Stimulated activated CD4-positive, alpha-beta T cell treated with anti-CD3 and anti-CD28 coated beads, TNF-alpha, amount 100 ng/mL, for 48 hours (primary cell): Measurements from ENCODE around the gene CALD1.
A peak's percentile ranks its signal among the peaks of the same experiment; 100 is the strongest.

Experiments
- DNase-seq, 3 donors: peaks; one replicate each; pipeline ENCODE4 v3.0.0-alpha.2; 2020; ENCODE audit warnings: low read depth in 3 of 3

The CALD1 gene

GRCh38 chr7:134859783-134860182 lies 80.3 kb downstream of the CALD1 start:
- DNase-seq = no peak

DNA sequence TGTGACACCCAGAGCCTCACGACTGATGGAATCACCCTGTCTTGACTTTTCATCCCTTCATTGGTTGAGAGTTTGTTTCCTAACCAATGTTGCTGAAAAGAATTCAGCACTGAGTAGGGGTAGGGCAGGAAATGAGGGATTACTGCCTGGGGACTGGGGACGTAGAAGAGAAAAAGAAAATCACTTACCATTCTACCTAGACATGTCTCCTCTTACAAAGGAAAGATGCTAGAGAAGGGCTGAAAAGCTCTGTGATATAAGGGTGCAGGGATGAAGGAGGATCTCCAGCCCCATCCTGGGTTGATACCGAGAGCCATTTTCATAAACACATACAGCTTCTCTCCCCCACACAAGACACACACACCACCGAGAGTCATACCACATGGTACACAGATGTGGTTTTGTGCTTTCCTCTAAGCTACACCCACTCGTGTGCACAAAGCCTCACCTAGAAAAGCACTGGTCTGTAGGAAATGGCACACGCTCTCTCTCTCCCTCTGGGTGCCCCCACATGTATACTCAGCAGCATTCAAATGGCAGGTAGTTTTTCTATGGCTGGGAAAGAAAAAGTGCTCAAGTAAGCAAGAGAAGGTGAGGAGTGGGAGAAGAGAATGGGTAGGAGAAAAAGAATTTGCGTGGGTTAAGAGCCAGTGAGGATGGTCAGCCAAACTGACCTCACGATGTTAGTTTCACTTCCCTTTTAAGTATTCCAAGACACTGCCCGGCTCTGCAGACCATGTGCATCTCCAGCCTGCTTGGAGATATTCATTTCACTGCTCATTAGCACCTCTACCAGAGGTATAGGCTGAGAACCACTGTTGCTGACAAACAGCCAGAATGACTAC lies 85.8 kb downstream of the CALD1 start:
- DNase-seq = peak in 2 of 3 donors; percentile 2 to 14

DNA sequence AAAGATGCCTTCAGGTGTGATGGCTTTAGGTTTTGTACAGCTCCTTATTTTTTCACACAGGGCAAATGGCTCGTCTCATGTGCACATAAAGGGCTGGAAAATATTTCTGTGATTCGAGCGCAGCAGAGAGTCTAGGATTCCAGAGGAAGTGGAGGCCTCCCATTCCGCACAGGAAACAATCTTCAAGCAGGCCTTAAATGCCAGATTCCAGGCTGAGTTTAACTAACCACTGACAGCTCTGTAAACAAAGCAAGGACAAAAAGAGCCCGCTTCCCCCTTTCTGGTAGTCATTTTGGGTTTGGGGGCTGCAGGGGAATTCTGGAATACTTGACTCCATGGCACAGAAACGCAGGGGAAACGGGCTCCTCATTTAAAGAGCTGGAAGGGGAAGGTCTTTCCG lies 87.2 kb downstream of the CALD1 start:
- DNase-seq = no peak

DNA sequence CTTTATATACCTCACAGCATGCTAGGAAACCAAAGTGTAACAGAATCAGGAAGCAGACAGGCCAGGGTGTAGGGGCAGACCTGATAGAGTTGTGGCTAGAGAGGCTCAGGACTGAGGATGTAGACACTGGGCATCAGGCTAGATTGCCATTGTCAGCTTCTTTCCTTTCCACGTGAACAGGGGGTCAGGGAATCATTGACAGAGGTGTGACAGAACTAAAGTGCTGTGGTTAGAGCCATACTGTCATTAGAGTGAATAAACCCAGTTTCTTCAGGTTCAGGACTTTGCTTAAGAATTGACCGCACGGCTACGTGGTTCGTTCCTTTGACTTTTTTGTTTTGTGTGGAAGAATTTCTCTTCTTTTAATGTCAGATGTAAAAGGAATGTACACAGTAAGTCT lies 90.7 kb downstream of the CALD1 start:
- DNase-seq = no peak

DNA sequence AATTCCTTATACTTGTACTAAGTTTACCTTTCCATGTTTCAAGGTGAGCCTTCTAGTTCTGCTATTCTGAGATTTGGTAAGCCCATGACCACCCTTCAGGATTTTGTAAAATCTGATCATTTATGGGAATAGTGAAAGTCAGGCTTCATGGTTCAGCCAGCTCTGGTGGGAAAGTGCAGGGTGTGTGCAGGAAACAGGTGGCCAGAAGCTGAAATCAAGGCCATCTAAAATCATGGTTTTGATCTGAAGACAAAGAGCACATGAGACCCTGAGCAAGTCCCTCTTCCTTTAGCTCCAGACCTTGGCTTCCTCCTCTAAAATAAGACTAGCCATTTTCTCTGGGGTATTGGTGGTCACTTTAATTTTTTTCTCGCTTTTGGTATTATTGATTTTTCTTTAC lies 91.3 kb downstream of the CALD1 start:
- DNase-seq = no peak

DNA sequence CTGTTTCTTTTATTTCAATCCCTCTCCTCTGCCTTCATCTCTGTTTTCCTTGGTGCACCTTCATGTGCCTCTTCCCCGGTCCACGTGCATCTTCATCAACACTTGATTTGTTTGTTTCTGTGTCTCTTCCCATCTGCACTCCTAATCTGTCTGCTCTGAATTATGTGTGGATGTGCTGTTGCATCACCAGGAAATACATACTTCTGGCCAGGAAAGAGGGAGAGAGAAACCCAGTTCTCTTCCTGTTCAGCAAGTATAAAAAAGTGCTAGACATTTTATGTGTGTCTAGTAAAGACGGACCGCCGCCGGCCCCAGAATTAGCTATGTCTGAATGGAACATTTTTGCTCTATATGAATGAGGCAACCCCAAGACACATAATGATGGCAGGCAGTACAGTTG lies 93.8 kb downstream of the CALD1 start:
- no peak for DNase-seq

DNA sequence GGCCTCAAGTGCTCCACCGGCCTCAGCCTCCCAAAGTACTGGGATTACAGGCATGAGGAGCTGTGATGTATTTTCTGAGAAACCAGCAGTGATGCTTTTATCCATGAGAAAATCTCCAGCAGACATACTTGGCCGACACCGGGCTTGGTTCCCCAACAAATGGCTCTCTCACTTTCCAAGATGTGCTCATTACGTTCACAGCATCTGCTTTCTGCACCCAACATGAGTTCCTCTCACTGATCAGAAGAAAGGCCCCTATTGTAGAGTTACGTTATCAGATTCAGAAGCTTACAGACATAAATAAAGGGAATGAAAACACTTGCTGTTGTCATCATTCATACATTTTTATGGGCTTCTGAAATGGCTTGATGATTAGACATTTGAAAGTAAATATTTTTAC lies 95.0 kb downstream of the CALD1 start:
- no peak for DNase-seq

- no peak for DNase-seq
Measured at GRCh38 chr7:134875867-134876266, 96.4 kb downstream of the CALD1 start.

DNA sequence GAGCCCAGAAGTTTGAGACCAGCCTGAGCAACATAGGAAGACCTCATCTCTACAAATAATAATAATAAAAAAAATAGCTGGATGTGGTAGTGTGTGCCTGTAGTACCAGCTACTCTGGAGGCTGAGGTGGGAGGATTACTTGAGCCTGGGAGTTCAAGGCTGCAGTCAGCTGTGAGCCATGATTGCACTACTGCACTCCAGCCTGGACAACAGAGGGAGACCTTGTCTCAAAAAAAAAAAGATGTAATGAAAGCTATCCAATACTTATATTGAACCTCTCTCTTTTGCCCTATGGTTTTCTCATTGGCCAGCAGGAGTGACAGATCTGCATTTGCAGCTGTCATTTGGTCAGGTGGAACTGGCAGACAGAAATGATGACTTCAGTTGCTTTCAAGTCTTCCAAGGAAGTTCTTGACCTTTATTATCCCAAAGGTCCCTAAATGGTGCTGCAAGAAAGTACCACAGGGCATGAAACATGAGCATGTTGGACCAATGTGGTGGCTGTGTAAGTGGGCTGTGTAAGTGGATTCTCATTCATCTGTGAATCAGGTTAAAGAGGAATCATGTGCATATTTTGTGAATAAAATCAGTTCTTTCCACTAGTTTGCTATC lies 99.4 kb downstream of the CALD1 start:
- DNase-seq = no peak

DNA sequence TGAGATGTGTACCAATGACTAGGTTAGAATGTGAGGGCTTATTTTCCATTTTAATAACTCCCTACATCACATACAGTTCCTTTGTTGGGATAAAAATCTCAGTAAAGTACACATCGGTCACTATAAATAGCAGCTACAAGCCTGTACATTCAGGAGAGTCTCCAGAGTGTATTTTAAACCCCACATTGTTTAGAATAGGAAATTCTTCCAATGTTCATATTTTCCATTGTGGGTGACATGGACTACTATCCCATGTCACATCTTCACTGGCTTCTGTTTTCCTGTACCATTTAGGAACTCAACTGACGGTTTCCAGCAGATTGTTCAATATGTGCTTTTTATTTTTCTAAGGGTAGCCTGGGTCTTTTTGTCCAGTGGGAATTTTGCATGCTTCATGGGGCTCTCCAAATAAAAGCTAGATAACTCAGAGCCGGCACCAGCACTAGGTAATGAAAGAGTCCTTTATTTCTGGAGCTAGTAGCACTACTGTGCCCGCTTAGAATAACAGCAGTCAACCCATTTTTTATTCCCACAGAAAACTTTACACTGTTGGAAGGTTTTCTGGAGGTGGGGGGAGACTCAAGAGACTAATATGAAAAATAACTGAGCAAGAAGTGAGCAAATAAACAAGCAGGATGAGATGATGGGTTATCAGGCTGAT lies 100.5 kb downstream of the CALD1 start:
- no peak for DNase-seq

GRCh38 chr7:134882481-134882880 lies 103.0 kb downstream of the CALD1 start:
- DNase-seq = no peak

DNA sequence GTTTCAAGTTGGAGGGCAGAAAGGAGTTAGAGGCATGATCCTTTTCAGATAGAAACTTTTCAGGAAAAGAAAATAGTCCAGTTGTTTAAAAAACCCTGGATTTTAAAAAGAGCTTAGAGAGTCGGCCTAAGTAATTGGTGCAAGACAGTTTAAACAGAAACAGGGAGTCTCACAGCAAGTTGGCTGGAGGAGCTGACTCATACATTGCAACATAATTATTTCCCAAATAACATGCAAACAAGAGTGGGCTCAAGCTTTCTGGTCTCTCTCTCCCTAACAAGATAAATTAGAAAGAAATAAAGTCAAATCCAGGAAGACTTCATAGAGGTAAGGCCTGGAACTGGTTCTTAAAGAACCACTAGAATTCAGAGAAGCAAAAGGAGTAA lies 106.5 kb downstream of the CALD1 start:
- no peak for DNase-seq

DNA sequence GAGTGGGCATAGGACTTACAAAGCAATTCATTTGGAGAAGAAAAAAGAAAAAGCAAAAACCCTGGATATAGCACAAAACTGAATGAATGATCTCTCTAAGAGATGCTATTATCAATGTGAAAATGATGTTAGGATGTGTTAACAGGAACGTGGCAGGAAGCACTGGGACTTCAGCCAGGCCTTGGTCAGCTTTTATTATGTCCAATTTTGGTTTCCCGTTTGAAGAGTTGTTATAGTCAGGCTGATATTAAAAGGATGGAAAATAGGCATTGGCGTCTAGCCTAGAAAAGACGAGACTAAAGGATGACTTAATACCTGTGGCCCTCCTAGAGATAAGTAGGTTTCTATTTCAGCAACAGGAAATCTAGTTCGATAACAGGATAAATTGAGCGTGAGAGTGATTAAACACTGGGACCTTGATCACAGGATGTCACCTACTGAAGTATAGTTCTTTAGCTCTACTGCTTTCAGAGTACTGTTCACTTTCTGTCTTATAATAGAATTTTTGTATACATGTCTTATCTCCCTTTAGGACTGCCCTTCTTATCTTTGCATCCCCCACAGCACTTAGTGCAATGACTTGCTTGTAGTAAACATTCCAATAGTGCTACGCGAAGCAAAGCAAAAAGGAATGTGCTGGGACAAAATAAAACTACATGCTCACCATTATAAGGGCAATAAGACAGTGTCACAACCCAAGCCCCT lies 107.1 kb downstream of the CALD1 start:
- no peak for DNase-seq

DNA sequence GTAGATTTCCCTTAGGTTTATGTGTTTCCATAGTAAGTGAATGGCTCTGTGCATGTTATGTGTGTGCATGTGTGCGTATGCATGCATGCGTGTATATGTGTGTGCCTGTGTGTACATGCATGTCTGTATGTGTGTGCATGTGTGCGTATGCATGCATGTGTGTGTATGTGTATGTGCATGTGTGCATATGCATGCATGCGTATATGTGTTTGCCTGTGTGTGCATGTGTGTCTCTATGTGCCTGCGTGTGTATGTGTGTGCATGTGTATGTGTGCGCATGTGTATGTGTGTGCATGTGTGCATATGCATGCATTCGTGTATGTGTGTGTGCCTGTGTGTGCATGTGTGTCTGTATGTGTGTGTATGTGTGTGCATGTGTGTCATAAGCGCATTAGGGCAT lies 108.1 kb downstream of the CALD1 start:
- DNase-seq = no peak

DNA sequence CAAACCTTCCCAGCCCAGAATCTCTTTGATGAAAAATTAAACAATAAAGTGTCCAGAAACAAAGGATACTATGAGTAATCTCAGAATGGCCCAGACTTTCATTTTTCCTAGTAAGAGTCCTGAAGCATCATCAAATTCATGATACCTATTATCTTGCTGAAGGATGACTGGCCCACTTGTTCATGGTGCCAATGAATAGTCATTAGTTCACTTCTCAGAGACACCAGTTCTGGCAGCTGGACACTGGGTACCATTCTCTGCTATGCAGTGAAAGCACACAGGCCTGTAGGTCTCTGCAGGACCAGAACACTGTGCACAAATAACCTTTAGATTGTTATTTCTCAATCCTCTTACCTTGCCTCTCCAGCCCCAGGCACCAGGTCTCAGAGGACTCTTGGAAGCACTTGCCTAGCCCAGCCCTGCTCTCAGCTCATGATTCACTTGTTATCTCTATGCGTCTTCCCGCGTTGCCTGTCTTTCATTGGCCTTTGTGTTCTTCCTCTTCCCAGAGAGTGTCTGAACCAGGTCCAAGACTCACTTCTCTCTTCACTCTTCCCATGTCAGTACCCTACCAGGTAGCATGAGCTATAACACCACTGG lies 108.8 kb downstream of the CALD1 start:
- DNase-seq = no peak

- DNase-seq = no peak
Measured at GRCh38 chr7:134890246-134891240, 111.1 kb downstream of the CALD1 start.

DNA sequence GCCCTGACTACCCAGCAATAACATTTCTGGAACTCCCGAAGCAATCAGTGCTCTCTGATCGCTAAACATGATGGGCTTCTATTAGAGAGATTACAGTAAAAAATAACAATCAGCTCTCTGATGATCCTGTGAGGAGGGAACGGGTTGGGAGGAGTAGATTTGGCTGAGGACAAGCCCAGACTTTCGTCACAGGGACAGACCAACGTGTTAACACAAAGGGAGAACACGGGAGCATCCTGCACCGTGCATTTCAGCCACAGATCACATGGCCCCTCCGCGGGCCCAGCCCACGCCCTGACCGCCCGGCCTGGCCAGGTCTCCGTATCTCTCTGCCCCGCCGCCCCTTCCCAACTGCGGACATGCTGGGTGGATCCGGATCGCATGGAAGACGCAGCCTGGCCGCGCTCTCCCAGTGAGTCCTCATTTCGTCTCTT lies 111.8 kb downstream of the CALD1 start:
- DNase-seq = no peak

GRCh38 chr7:134891696-134892678 lies 112.6 kb downstream of the CALD1 start:
- DNase-seq = no peak

DNA sequence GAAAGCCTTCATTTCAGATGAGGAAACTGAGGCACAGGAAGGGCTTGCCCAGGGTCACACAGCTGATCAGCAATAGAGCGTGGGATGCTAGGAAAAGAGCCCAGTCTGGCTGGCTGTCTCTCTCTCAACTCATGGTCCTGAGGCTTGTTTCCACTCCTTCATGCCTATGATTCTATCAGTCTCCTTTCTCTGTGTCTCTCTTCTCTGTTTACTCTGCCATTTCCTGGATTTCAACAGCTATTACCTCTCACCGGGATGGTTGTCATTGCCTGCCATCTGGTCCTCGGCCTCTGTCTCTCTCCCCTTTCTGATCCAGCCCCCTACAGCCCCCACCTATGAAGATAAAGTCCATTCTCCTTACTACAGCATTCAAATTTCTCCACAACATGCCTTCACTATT lies 113.5 kb downstream of the CALD1 start:
- no peak for DNase-seq
